HG03575 (cell line): Measurements from ENCODE around the gene GPRIN3.
"Not testable (repeated sequence)": the region's sequence is repeated elsewhere in the genome, so short reads cannot be mapped to it uniquely, and the experiment has no call there.

Experiments used
- ATAC-seq: cut with Tn5 transposase; IDR thresholded peaks from one replicate; pipeline ENCODE4 v1.9.1; 2021; ENCODE audit not compliant: unreplicated experiment, insufficient number of reproducible peaks, low FRiP score; ENCODE audit errors: extremely low read depth

Gene GPRIN3

GRCh38 chr4:89316931-89317366 lies 9.3 kb upstream of the GPRIN3 start:
- no peak for ATAC-seq

- ATAC-seq: no peak
Measured at GRCh38 chr4:89316211-89316610, 8.6 kb upstream of the GPRIN3 start.

GRCh38 chr4:89314291-89314690 lies 6.7 kb upstream of the GPRIN3 start:
- ATAC-seq: no peak

GRCh38 chr4:89312066-89312465 lies 4.5 kb upstream of the GPRIN3 start:
- ATAC-seq: no peak

GRCh38 chr4:89311433-89311832 lies 3.8 kb upstream of the GPRIN3 start:
- ATAC-seq: no peak

GRCh38 chr4:89309154-89309553 lies 1.6 kb upstream of the GPRIN3 start:
- ATAC-seq: not testable (repeated sequence)

- ATAC-seq: no peak
Measured at GRCh38 chr4:89308161-89308500, 531 bp upstream of the GPRIN3 start.

- no peak for ATAC-seq
Measured at GRCh38 chr4:89307178-89307445, 488 bp downstream of the GPRIN3 start.

GRCh38 chr4:89306486-89307177 lies 968 bp downstream of the GPRIN3 start:
- no peak for ATAC-seq

GRCh38 chr4:89305712-89306437 lies 1.7 kb downstream of the GPRIN3 start:
- ATAC-seq: no peak

- no peak for ATAC-seq
Measured at GRCh38 chr4:89305028-89305427, 2.6 kb downstream of the GPRIN3 start.

- ATAC-seq: no peak
Measured at GRCh38 chr4:89303814-89304388, 3.7 kb downstream of the GPRIN3 start.

GRCh38 chr4:89303177-89303576 lies 4.4 kb downstream of the GPRIN3 start:
- ATAC-seq: no peak

- no peak for ATAC-seq
Measured at GRCh38 chr4:89301902-89302301, 5.7 kb downstream of the GPRIN3 start.

- no peak for ATAC-seq
Measured at GRCh38 chr4:89301003-89301402, 6.6 kb downstream of the GPRIN3 start.

- ATAC-seq: no peak
Measured at GRCh38 chr4:89300499-89300898, 7.1 kb downstream of the GPRIN3 start.

GRCh38 chr4:89300060-89300459 lies 7.5 kb downstream of the GPRIN3 start:
- ATAC-seq: no peak

GRCh38 chr4:89299153-89299791 lies 8.3 kb downstream of the GPRIN3 start:
- ATAC-seq: no peak

- ATAC-seq: no peak
Measured at GRCh38 chr4:89298788-89299152, 8.8 kb downstream of the GPRIN3 start.

- no peak for ATAC-seq
Measured at GRCh38 chr4:89298155-89298554, 9.4 kb downstream of the GPRIN3 start.
